Measurements from ENCODE around the gene SLC6A20.

DNA sequence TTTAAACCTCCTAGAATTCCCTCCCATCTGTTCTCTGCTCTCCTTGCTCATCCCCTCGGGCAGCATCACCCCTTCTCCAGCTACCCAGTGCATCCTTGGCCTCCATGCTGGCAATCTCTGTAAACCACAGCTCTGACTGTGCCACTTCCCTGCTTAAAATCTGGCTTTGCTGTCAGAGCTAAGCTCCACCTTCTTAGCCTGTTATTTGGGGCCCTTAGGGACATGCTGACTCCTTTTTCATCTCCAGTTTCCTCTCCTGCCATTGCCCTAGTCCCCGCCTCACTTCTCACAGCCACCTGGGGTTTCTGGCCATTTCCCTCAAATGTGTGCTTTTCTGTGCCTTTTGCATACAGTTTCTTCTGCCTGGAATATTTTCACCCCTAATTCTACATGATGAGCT lies 5.7 kb downstream of the SLC6A20 start:
- TF ChIP-seq CTCF (IDR thresholded peaks at IDR 0.05) (no peak), EZH2 (IDR thresholded peaks at IDR 0.05) (no peak)

Measured in neural progenitor cell (in vitro differentiated cells).